Colonic mucosa (tissue), 4 donors: ENCODE measurements around the gene PARP2. TPM values are rescaled to one million over a fixed set of nuclear protein-coding genes. Genes with fewer than 3 reads are reported as not detected.

ENCODE experiments used
- DNase-seq: peaks from one replicate; pipeline ENCODE4 v3.0.0-alpha.2; 2020
- H3K27ac ChIP-seq: fragments of 200-600 bp; one replicate; pipeline ENCODE4 v1.8.0; 2021
- H3K27me3 ChIP-seq: fragments of 200-600 bp; one replicate; pipeline ENCODE4 v1.8.0; 2021
- H3K36me3 ChIP-seq: fragments of 200-600 bp; one replicate; pipeline ENCODE4 v1.8.0; 2021
- H3K4me1 ChIP-seq: fragments of 200-600 bp; one replicate; pipeline ENCODE4 v1.8.0; 2021; ENCODE audit warnings: mild to moderate bottlenecking
- H3K4me3 ChIP-seq: fragments of 200-600 bp; one replicate; pipeline ENCODE4 v1.8.0; 2021
- H3K9ac ChIP-seq, 2 donors: one replicate each; pipeline ENCODE4 v1.7.0; 2013; ENCODE audit warnings: control low read depth in 2 of 2, low read depth in 2 of 2, low read length in 2 of 2
- H3K9me3 ChIP-seq: fragments of 200-600 bp; one replicate; pipeline ENCODE4 v1.8.0; 2021
- intact Hi-C: fragments of 100-400 bp; cut with DNase I; formaldehyde crosslinking; loops from one replicate; pipeline ENCODE4 v1.14.1; 2022
- total RNA-seq, 2 donors: library from RNA; stranded (reverse); fragmentation: NEBNext Ultra II Directional in 1 of 2; extraction: Animal tissue kit (Norgen Biotek cat#: 25700) in 1 of 2; gene quantifications; one replicate each; pipeline ENCODE4 v1.2.1, GENCODE V29; 2021
- TF ChIP-seq, protein P1 (sequence below): fragments of 200-600 bp; IDR thresholded peaks from one replicate; pipeline ENCODE4 v1.8.0; 2022; ENCODE audit warnings: antibody characterized with exemption, mild to moderate bottlenecking
- donor health status: healthy.
- donor health status: DM: no; HTN: no; CAD: no.
- donor health status: DM: no; HTN: no; CAD: no.

Gene PARP2
- total RNA-seq, 2 donors from 2014 or later: 12.5 to 23.7 TPM

DNA sequence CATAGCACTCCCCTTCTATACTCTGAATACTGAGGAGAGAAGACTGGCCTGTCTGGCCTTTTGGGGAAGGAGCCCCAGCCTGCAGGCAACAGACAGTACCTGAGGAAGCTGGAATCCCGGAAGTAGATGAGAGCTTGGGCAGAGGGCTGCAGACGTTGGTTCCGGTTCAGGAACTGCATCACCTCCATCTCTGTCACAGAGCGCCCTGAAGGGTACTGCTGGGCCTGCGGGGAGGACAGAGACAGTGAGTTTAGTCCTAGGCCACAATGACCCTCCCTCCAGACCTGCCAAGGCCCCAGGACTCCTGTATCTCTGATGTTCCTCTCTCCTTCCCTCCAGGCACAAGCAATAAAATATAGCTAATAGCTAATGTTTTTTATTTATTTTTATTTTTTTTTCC is 41.5 kb downstream of the PARP2 start:
- intact Hi-C loops: no loop called here
- TF ChIP-seq, protein P1, sequence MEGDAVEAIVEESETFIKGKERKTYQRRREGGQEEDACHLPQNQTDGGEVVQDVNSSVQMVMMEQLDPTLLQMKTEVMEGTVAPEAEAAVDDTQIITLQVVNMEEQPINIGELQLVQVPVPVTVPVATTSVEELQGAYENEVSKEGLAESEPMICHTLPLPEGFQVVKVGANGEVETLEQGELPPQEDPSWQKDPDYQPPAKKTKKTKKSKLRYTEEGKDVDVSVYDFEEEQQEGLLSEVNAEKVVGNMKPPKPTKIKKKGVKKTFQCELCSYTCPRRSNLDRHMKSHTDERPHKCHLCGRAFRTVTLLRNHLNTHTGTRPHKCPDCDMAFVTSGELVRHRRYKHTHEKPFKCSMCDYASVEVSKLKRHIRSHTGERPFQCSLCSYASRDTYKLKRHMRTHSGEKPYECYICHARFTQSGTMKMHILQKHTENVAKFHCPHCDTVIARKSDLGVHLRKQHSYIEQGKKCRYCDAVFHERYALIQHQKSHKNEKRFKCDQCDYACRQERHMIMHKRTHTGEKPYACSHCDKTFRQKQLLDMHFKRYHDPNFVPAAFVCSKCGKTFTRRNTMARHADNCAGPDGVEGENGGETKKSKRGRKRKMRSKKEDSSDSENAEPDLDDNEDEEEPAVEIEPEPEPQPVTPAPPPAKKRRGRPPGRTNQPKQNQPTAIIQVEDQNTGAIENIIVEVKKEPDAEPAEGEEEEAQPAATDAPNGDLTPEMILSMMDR: no peak
- DNase-seq: no peak

DNA sequence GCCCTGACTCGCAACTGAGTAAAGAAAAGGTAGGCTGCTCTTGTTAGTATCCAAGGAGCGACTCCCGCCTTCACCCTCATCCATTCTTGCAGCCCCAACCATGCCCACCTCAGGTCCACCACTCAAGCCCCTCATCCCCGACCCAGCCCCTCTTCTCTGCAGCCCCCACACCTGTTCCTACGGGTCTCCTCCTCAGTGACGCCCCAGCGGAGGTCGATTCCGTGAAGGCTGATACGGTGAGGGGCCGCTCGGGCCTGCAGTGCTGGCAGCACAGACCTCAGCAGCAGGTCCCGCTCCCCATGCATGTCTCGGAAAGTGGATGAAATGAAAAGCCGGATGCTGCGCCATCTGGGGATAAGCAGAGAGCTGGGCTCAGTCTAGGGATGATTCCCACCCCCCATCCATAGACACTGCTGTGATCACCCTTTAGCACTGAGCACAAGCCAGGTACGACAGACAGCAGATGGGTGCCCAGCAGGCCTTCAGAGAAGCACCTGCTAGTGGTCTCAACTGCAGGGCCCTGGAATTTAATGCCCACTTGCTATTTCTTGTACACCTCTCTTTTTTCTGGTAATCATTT is 42.9 kb downstream of the PARP2 start:
- Histone ChIP-seq H3K4me1 (no peaks in the 10 kb centered on the region), H3K9ac (no peak overlapping the region), H3K36me3 (peaks cover 46% of the 10 kb centered on the region), H3K9me3 (no peaks in the 10 kb centered on the region), H3K4me3 (no peak overlapping the region), H3K27me3 (no peaks in the 10 kb centered on the region), H3K27ac (no peak overlapping the region)
- intact Hi-C loops: no loop called here
- TF ChIP-seq, protein P1: no peak
- DNase-seq: no peak

More for the DNA sequence above, 41.5 kb downstream of the PARP2 start:
- H3K9ac ChIP-seq: no peak overlapping the region
- no peaks in the 10 kb centered on the region for H3K4me1 ChIP-seq
- H3K9me3 ChIP-seq: no peaks in the 10 kb centered on the region
- H3K4me3 ChIP-seq: no peak overlapping the region
- no peaks in the 10 kb centered on the region for H3K27me3 ChIP-seq
- H3K27ac ChIP-seq: no peak overlapping the region
- H3K36me3 ChIP-seq: peaks cover 49% of the 10 kb centered on the region

DNA sequence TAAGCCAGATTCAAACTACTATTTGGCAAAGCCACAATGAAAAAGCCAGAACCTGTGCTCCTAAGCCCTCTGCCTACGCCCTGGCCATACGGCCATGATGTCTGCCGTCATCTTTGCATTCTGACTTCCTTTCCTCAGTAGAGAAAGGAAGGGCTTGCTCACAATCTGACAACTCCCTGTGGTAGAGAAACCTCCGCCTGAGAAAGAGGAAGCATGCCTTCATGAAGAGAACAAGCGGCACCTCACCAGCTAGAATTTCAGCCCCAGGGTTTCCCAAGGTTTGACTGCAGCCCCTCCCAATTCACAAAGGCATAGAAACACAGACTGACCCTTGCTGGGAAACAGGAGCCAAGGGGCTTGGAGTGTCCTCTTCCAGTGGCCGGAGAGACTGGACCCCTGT is 44.1 kb downstream of the PARP2 start:
- H3K27me3 ChIP-seq: no peaks in the 10 kb centered on the region

DNA sequence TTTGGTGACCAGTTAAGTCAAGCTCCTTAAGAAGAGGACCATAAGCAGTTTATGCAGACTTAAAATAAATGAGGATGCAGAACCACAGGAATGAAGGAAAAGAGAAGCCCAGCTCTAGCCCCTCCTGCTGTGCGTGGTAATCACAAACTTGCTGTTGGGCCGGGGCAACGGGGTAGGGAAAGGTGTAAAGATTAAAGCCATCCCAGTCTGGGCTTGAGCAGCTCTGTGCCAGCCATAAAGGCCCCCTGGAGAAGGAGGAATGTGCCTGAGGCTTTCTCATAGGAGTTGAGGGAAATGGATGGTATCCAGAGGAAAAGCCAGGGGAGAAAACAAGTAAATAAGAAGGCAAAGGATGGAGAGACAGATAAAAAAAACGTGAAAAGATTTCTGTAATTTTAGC is 44.7 kb downstream of the PARP2 start:
- no peak for DNase-seq
- Histone ChIP-seq H3K27me3 (no peaks in the 10 kb centered on the region), H3K9ac (no peak overlapping the region), H3K4me3 (no peak overlapping the region), H3K36me3 (peaks cover 38% of the 10 kb centered on the region), H3K4me1 (no peaks in the 10 kb centered on the region), H3K9me3 (no peaks in the 10 kb centered on the region), H3K27ac (no peak overlapping the region)
- intact Hi-C loops: no loop called here
- TF ChIP-seq, protein P1: no peak

More for the DNA sequence above, 44.1 kb downstream of the PARP2 start:
- Histone ChIP-seq H3K4me3 (no peak overlapping the region), H3K27ac (no peak overlapping the region), H3K36me3 (peaks cover 42% of the 10 kb centered on the region), H3K9ac (no peak overlapping the region), H3K4me1 (no peaks in the 10 kb centered on the region), H3K9me3 (no peaks in the 10 kb centered on the region)
- intact Hi-C loops: no loop called here
- TF ChIP-seq, protein P1: no peak
- DNase-seq: no peak

DNA sequence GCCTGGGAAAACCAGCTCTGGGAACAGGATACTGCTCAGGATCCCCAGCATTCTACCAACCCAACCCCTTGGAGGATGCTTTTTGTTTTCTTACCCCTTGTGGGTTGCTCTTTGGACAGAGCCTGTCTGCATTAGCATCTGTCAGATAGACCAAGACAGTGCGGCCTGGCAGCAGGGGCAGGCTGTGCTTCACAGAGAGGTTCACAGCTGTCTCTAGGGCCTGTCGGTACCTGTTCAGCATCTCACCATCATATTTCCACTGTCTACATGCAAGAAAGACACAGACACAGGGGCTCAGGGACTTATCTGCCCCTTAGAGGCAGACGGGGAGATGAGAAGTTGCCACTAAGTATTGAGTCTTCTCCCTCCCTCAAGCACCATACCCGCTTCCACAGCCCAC is 48.1 kb downstream of the PARP2 start:
- H3K4me1 ChIP-seq: no peaks in the 10 kb centered on the region
- intact Hi-C loops: no loop called here
- peaks cover 42% of the 10 kb centered on the region for H3K36me3 ChIP-seq
- H3K9me3 ChIP-seq: no peaks in the 10 kb centered on the region
- no peaks in the 10 kb centered on the region for H3K27me3 ChIP-seq
- H3K4me3 ChIP-seq: no peak overlapping the region
- TF ChIP-seq, protein P1: no peak
- no peak overlapping the region for H3K27ac ChIP-seq
- H3K9ac ChIP-seq: no peak overlapping the region
- DNase-seq: no peak
